ENCODE measurements around the gene SLC35F1.

SLC35F1 gene

DNA sequence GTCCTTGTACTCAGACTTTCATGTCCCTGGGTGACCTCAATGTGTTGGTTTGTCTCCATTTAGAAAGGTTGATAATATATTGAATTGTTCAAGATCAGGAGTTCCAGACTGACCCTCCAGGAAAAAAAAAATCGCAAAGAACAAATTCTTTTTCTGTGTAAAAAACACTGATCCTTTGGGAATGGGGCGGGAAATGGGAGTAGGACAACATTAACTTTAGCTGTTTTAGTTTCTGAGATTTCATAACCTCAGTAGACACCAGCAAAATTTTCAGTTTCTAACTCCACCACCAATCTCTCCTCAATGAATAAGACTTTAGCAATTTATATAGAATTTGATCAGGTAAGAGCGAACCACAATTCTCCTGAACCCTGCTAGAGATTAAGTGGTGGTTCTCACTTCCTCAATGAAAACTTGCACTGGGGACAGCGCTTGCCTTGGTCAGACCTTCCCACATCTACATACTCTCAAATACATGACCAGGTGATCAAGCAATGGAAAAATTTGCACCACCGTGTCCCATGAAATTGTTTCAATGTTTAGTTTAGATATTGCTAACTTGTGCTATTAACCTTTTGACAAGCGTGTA is 409.8 kb downstream of the SLC35F1 start:
- no peak for DNase-seq (ENCODE audit: low read depth)
- TF ChIP-seq, protein P1, sequence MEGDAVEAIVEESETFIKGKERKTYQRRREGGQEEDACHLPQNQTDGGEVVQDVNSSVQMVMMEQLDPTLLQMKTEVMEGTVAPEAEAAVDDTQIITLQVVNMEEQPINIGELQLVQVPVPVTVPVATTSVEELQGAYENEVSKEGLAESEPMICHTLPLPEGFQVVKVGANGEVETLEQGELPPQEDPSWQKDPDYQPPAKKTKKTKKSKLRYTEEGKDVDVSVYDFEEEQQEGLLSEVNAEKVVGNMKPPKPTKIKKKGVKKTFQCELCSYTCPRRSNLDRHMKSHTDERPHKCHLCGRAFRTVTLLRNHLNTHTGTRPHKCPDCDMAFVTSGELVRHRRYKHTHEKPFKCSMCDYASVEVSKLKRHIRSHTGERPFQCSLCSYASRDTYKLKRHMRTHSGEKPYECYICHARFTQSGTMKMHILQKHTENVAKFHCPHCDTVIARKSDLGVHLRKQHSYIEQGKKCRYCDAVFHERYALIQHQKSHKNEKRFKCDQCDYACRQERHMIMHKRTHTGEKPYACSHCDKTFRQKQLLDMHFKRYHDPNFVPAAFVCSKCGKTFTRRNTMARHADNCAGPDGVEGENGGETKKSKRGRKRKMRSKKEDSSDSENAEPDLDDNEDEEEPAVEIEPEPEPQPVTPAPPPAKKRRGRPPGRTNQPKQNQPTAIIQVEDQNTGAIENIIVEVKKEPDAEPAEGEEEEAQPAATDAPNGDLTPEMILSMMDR (IDR thresholded peaks at IDR 0.05; ENCODE audit: control insufficient read depth, insufficient read depth, low read depth, low read length, missing control alignments), result no peak
- H3K4me3 ChIP-seq (ENCODE audit: control insufficient read depth, low read depth, low read length), result no peak overlapping the region

GRCh38 chr6:118317581-118318563 is 410.8 kb downstream of the SLC35F1 start:
- no peak for DNase-seq (ENCODE audit: low read depth)
- TF ChIP-seq, protein P1 (IDR thresholded peaks at IDR 0.05; ENCODE audit: control insufficient read depth, insufficient read depth, low read depth, low read length, missing control alignments), result no peak
- H3K4me3 ChIP-seq (ENCODE audit: control insufficient read depth, low read depth, low read length), result no peak overlapping the region

DNA sequence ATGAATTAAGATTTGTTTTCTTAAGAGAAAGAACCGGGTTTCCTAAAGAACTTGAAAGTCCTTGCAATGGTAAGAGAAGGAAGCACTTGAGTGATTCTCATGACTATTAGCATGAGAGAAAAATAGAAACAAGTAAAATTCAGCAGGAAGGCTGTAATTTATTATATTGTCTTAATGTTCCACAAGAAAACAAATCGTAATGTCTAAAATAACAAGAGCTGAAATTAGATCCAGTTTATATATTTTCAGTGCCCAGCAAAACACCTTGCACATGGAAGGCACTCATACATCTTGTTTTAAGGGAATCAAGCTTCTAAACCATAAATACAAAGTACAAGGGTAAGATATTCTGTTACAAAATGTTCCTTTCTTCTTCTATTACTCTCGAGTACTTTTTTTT is 411.6 kb downstream of the SLC35F1 start:
- DNase-seq (ENCODE audit: low read depth), result no peak
- TF ChIP-seq, protein P1 (IDR thresholded peaks at IDR 0.05; ENCODE audit: control insufficient read depth, insufficient read depth, low read depth, low read length, missing control alignments), result no peak
- H3K4me3 ChIP-seq (ENCODE audit: control insufficient read depth, low read depth, low read length), result no peak overlapping the region

DNA sequence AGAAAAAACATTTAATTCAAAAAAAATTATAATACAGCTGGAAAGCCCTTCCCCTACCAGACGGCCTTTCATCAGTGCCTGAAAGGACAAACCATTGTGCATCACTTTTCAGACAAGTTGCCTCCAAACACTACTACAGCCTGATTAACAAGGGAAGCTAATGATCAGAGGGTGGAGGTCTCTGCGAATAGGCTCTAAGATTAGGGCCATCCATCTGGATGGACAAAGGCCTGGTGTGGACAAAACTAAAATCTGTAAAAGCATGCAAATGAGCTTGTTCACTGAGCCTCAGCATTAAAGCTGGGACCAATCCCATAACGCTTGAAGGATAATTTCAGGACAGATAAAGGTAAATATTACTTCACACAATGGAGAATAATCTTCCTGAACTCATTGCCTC is 412.4 kb downstream of the SLC35F1 start:
- no peak overlapping the region for H3K4me3 ChIP-seq (ENCODE audit: control insufficient read depth, low read depth, low read length)

DNA sequence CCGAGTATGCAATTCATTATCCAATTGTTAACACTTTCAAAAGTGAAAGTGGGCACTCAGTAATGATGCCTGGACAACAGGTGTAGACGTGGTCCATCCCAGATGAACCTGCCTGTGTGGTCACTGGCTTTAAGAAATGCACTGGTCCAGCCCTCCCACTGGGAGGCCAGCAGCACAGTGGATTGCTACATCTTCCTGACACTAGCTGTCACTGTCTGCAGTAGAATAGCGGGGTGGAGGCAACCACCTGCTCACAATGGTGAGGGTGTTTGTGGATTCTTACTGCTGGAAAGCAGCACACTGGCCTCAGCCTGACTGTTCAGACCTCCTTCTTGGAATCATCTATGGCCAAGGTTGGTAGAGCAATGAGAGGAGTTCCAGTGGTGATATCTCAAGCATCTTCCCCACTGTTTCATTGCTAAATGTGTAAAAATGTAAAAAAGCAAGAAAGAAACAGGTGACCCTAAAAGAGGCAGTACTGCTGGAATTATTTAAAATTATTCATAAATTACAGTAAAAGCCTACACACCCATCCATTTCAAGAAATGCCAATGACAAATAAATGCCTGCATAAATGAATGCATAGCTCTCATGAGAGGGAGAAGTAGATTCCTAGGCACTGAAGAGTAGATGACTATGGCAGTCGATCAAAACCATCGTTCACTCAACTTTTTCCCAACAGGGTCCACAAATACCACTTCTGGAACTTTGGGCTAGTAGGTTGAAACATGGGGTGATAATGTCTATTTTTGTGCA is 413.0 kb downstream of the SLC35F1 start:
- DNase-seq (ENCODE audit: low read depth), result no peak
- TF ChIP-seq, protein P1 (IDR thresholded peaks at IDR 0.05; ENCODE audit: control insufficient read depth, insufficient read depth, low read depth, low read length, missing control alignments), result no peak
- H3K4me3 ChIP-seq (ENCODE audit: control insufficient read depth, low read depth, low read length), result no peak overlapping the region

More for the DNA sequence above, 412.4 kb downstream of the SLC35F1 start:
- TF ChIP-seq, protein P1 (IDR thresholded peaks at IDR 0.05; ENCODE audit: control insufficient read depth, insufficient read depth, low read depth, low read length, missing control alignments), result no peak
- no peak for DNase-seq (ENCODE audit: low read depth)

- H3K4me3 ChIP-seq (ENCODE audit: control insufficient read depth, low read depth, low read length), result no peak overlapping the region
- no peak for DNase-seq (ENCODE audit: low read depth)
- TF ChIP-seq, protein P1 (IDR thresholded peaks at IDR 0.05; ENCODE audit: control insufficient read depth, insufficient read depth, low read depth, low read length, missing control alignments), result no peak
Measured at GRCh38 chr6:118320652-118321051, 413.6 kb downstream of the SLC35F1 start.
